G401.6 (cell line): ENCODE data around the gene HTRA1.
A peak's percentile ranks its signal among the peaks of the same experiment; 100 is the strongest.

Source experiments
- FAIRE-seq: peaks from 2 replicates; lab custom pipeline; 2012; peaks lifted over from hg19 to GRCh38; lab: Jason Lieb, UNC

HTRA1 gene

GRCh38 chr10:122461367-122461728 lies at the start of gene HTRA1:
HTRA1 (plus strand) TSS chr10:122461553; CDS start chr10:122461653, 100 bp downstream.
- no peak for FAIRE-seq

DNA sequence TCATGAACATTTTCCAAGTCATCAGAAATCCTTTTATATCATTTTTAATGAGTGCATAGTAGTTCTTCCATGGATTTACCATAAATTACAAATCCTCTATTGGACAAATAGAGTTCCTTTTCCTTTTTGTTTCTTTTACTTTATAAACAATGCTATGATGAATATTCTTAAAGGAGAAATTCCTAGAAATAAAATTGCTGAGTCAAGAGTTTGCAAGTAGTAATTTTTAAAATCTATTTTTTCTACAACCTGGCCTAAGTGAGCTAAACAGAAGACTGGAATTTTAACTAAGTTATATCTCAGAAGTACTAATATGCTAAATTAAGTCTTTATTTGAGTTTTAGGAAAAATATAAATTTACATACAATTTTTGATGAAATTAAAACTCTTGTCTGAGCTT lies 48.0 kb upstream of the HTRA1 start:
- FAIRE-seq, result no peak

- no peak for FAIRE-seq
Measured at GRCh38 chr10:122417667-122418066, 43.7 kb upstream of the HTRA1 start.

- no peak for FAIRE-seq
Measured at GRCh38 chr10:122419016-122419415, 42.3 kb upstream of the HTRA1 start.

DNA sequence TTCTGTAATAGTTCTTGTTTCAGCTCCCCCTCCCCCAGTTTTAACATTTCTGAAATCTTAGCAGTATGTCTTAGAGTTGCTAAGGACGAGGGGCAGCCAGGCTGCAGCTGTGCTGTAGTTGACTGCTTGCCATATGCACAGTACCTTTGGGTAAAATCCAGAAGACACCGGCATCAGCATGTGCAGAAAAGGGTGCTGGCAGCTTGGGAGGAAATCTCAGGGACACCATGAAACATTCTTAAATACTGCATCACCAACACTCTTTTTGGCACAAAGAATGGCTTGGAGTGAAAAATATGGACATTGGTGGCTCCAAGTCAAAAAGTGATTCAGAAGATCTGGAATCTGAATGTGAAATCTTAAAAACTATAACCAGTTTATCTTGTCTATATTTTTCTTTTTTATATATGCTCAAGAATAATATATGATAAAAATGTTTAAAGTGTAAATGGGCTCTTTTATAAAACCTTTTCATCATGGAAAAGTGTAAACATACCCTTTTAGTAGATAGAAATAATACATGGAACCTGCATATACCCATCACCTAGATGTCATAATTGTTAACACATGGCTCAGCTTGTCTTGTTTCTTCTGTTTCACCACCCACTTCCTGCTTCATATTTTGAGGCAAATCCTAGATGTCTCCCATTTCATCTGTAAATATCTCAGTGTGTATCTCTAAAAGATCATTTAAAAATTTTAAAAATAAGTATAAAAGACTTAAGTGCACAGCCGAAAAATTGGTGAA lies 41.3 kb upstream of the HTRA1 start:
- no peak for FAIRE-seq

- no peak for FAIRE-seq
Measured at GRCh38 chr10:122420624-122421007, 40.7 kb upstream of the HTRA1 start.

- FAIRE-seq, result no peak
Measured at GRCh38 chr10:122421054-122421625, 40.2 kb upstream of the HTRA1 start.

DNA sequence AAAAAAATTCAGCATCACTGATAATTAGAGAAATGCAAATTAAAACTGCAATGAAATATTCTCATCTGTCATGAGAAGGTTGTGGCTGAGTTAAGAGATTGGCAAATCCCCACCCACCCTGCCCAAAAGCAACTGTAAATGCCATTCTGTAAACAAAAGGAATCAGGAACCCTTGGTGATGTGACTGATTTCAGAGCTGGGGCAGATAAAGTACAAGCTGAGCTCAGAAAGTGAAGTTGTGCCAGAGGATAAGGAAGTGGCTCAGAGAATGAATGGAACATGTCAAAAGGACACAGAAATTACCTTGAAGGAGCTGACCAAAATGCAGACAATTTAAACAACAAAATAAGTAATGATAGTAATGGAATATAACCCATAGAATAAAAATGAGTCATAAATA lies 39.6 kb upstream of the HTRA1 start:
- FAIRE-seq, result no peak

GRCh38 chr10:122422266-122422989 lies 38.9 kb upstream of the HTRA1 start:
- FAIRE-seq, result no peak

- FAIRE-seq, result no peak
Measured at GRCh38 chr10:122424059-122424458, 37.3 kb upstream of the HTRA1 start.

GRCh38 chr10:122426829-122427228 lies 34.5 kb upstream of the HTRA1 start:
- FAIRE-seq, result no peak

DNA sequence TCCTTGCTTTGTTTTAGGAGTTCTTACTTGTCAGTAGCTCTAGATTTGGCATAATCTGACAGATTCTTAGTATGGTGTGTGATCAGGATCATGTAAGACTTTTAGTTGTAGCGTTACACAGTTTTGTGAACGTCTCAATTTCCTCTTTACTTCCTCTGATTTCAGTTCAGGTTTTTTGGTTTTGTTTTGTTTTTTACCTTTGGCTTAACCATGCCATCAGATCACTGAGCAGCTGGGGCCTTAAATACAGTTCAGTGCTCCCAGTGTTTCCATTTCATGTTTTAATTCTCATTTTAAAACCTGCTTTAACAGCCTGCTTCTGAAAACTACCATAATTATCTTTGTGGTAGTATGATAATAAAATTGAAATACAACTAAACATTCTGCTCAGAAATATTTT lies 34.1 kb upstream of the HTRA1 start:
- no peak for FAIRE-seq

GRCh38 chr10:122435212-122435827 lies 26.0 kb upstream of the HTRA1 start:
- FAIRE-seq, result peak; percentile 97

DNA sequence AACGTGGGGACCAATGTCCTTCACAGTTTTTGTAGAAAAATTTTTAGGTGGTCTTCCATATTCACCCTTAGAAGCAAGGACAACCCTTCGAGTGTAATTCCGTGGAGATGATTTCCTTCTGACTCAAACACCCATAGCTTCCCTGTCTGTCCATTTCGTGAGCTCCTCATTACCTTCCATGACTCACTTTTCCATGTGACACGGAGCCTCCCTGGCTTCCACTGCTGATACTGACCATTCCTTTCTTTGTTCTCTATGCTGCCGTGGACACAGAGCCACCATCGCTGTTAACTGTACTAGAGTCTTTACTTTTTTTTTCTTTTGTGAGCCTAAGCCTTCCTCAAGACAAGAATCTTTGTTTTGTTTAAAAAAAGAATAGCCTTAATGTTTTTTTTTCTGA lies 19.4 kb upstream of the HTRA1 start:
- no peak for FAIRE-seq

DNA sequence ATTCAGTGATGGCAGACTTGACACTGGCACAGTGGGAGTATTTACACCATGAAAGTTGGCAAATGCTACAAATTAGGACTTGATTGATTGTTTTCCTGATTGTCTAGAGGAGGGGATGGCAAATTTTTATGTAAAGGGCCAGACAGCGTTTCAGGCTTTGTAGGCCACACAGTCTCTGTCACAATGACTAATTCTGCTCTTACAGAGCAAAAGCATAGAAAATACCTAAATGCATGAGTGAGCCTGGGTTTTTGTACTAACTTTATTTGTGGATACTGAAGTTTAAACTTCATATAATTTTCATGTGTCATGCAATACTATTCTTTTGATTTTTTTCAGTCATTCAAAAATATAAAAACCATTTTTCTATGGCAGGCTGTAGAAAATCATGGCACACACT lies 15.9 kb upstream of the HTRA1 start:
- FAIRE-seq, result no peak

DNA sequence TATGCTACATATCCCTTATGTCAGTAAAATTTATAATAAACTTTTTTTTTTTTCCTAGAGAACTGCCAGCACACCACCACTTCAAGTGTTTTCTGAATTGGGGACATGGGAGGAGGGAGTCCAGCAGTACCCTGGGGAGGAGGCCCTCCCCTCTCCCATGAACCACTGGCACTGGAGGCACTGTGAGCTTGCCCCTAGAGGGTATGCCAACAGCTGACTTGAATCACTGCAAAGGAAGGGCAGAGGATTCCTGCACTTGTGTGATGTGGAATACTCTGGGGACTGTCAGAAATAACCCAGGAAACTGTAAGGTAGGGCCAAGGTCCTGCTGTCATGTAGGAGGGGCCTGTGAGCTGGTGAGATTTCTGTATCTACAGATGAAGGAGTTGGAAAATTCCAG lies 15.4 kb upstream of the HTRA1 start:
- no peak for FAIRE-seq

DNA sequence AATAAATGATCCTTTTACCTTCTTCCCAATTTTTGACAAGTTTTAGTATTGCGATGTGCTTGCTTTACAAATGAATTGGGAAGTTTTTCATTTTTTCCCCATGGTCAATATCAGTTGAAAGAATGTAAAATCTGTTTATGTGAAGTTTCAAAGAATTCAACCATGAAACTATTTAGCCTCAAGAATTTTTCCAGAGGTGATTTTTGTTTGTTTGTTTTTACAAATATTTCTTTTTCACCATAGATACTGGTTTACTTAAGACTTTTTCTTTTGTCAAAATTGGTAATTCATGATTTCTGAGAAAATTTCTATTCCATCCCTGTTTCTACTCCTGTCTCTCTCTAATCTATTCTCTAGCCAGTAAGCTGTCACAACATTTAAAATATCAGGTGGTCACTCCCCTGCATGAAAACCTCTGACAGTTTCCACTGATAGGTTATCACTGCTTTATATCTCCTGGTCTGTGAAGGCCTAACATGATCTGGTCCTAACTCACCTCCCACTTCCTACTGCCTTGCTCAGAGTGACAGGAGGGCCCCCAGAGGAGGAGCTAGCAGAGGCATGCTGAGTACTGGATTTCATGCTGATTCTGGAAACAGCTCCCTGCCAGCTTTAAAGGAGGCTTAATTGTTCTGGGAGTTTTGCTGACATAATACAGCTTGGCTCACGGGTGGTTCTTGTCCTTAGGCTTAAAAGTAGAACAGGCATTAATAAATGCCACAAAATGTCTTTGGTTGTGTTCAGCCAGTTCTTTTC lies 14.5 kb upstream of the HTRA1 start:
- no peak for FAIRE-seq

DNA sequence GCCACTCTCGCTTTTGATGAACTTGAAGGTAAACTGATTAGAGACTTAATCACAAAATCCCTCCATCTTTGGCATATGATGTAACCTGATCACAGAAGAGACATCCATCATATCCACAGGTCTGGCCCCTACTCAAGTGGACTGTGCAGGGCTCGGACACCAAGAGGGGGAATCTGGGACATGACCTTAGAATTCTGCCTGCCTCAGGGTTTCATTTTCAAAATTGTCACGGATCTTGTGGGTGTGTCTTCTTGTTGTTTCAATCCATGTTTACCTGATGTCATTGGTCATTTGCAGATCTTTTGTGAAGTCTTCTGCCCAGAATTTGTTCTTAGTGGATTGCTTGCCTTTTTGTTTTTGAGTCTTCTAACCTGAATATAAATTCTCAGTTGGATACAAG lies 12.8 kb upstream of the HTRA1 start:
- no peak for FAIRE-seq

DNA sequence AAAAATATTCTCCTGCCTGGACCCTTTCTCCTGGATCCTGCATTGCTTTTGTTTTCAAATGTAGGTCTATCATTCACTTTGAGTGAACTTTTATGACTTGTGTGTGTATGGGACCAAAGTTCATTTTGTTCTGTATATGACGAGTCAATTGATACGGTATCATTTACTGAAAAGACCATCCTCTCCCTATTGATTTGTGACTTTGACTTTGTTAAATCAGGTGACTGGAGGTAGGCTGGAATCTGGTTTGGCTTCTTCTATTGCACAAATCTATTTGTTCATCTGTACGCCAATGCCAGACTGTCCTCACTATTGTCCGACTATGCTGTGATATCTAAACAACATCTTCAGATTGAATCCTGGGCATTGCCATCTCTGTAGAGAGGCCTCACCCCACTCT lies 12.2 kb upstream of the HTRA1 start:
- no peak for FAIRE-seq

GRCh38 chr10:122450353-122450990 lies 10.9 kb upstream of the HTRA1 start:
- FAIRE-seq, result no peak

GRCh38 chr10:122454071-122454470 lies 7.3 kb upstream of the HTRA1 start:
- FAIRE-seq, result no peak

DNA sequence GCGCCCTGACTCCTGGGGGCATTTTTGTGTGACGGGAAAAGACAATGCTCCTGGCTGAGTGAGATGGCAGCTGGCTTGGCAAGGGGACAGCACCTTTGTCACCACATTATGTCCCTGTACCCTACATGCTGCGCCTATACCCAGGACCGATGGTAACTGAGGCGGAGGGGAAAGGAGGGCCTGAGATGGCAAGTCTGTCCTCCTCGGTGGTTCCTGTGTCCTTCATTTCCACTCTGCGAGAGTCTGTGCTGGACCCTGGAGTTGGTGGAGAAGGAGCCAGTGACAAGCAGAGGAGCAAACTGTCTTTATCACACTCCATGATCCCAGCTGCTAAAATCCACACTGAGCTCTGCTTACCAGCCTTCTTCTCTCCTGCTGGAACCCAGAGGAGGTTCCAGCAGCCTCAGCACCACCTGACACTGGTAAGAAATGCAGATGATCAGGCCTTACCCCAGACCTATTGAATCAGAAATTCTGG lies 6.7 kb upstream of the HTRA1 start, which contains the start of gene ARMS2:
ARMS2 (plus strand) TSS at position 51 of the 478 bp plus-strand sequence; CDS start at position 126, 75 bp downstream.
- no peak for FAIRE-seq
